Measurements from ENCODE around the gene BBS9.

GRCh38 chr7:33578166-33578565, 448.8 kb downstream of the BBS9 start:
- TF ChIP-seq CTCF (conservative IDR thresholded peaks at IDR 0.05; ENCODE audit: low read depth, low read length) (no peak), EZH2 (IDR thresholded peaks at IDR 0.05; ENCODE audit: low read length, unreplicated experiment) (no peak)
